K562 (cell line): ENCODE measurements around the gene RNU6-8.

Experiments
- CC2D1A ChIP-seq: fragments of 450-650 bp; IDR thresholded peaks from 2 replicates; pipeline ENCODE4 v1.6.1; 2017; ENCODE audit warnings: mild to moderate bottlenecking
- CTCF ChIP-seq, 3 experiments: IDR thresholded peaks in 2 of 3; conservative IDR thresholded peaks in 1 of 3; 2 replicates each; pipeline ENCODE4 v1.5.1; 2011 to 2012; ENCODE audit warnings: low read length in 3 of 3, mild to moderate bottlenecking in 3 of 3, control low read depth in 2 of 3, improper control_type of control experiment in 1 of 3, inconsistent platforms in 1 of 3, low read depth in 1 of 3, mixed read lengths in 1 of 3, moderate library complexity in 1 of 3; ENCODE audit not compliant: insufficient read depth in 2 of 3
- E2F8 ChIP-seq: fragments of 450-650 bp; IDR thresholded peaks from 2 replicates; pipeline ENCODE4 v1.7.1; 2018; ENCODE audit warnings: mild to moderate bottlenecking, low read depth; ENCODE audit not compliant: partially characterized antibody
- EHMT2 ChIP-seq: fragments of 450-650 bp; IDR thresholded peaks from 2 replicates; pipeline ENCODE4 v1.6.1; 2018; ENCODE audit warnings: antibody characterized with exemption
- ELF1 ChIP-seq: fragments of 200-800 bp; sonication (Bioruptor generic); IDR thresholded peaks from 2 replicates; pipeline ENCODE4 v1.6.1; 2016; ENCODE audit warnings: missing genetic modification characterization, missing compliant biosample characterization
- OTX1 ChIP-seq: fragments of 450-650 bp; formaldehyde crosslinking; IDR thresholded peaks from 2 replicates; pipeline ENCODE4 v1.4.0; 2022; ENCODE audit warnings: mild to moderate bottlenecking
- POLR2A ChIP-seq: fragments of 450-650 bp; conservative IDR thresholded peaks from 2 replicates; pipeline ENCODE4 v1.6.1; 2016
- SP1 ChIP-seq: sonication (generic); formaldehyde crosslinking; IDR thresholded peaks from 2 replicates; pipeline ENCODE4 v1.8.1; 2022; ENCODE audit warnings: mild to moderate bottlenecking, missing genetic modification reagents
- YY1 ChIP-seq, 3 experiments: IDR thresholded peaks; 2 replicates each; pipeline ENCODE4 v1.6.1; 2011; ENCODE audit warnings: low read length in 2 of 3, mild to moderate bottlenecking in 2 of 3, moderate library complexity in 2 of 3, borderline replicate concordance in 1 of 3, control low read depth in 1 of 3, low read depth in 1 of 3; ENCODE audit not compliant: insufficient read depth in 3 of 3, insufficient replicate concordance in 2 of 3, control insufficient read depth in 1 of 3, insufficient read length in 1 of 3; ENCODE audit errors: extremely low read depth in 1 of 3
- ZNF12 ChIP-seq: sonication (generic); formaldehyde crosslinking; IDR thresholded peaks from 2 replicates; pipeline ENCODE4 v1.4.0; 2020; ENCODE audit warnings: mild to moderate bottlenecking, missing genetic modification reagents
- TF ChIP-seq, protein P1 (sequence below), 2 experiments: IDR thresholded peaks; 2 replicates each; pipeline ENCODE4 v1.6.1; 2012; ENCODE audit warnings: improper control_type of control experiment in 2 of 2, low read depth in 2 of 2, low read length in 2 of 2, borderline replicate concordance in 1 of 2
- TF ChIP-seq, protein P2 (sequence below): sonication (generic); formaldehyde crosslinking; IDR thresholded peaks from 2 replicates; pipeline ENCODE4 v1.5.0; 2020; ENCODE audit warnings: missing genetic modification reagents

GRCh38 chr14:32224737-32225377 lies 21.8 kb upstream of the RNU6-8 start:
- TF ChIP-seq YY1 (IDR thresholded peaks at IDR 0.05; ENCODE audit: borderline replicate concordance in 1 of 3, control insufficient read depth in 1 of 3, extremely low read depth in 1 of 3, insufficient read depth in 3 of 3, insufficient read length in 1 of 3, insufficient replicate concordance in 2 of 3, low read depth in 1 of 3, low read length in 2 of 3) = peak in 1 of 3 experiments; percentile 28
- TF ChIP-seq OTX1 = no peak
- no peak for TF ChIP-seq CC2D1A
- peak; percentile 24 to 49 (median 38) for TF ChIP-seq CTCF (IDR thresholded peaks at IDR 0.05 in 2 of 3, conservative IDR thresholded peaks at IDR 0.05 in 1 of 3; ENCODE audit: insufficient read depth in 2 of 3, low read depth in 1 of 3, low read length in 3 of 3)
- no peak for TF ChIP-seq EHMT2
- TF ChIP-seq POLR2A = no peak
- no peak for TF ChIP-seq ELF1
- TF ChIP-seq SP1 (CRISPR knock-in tag) = no peak
- TF ChIP-seq, protein P1, sequence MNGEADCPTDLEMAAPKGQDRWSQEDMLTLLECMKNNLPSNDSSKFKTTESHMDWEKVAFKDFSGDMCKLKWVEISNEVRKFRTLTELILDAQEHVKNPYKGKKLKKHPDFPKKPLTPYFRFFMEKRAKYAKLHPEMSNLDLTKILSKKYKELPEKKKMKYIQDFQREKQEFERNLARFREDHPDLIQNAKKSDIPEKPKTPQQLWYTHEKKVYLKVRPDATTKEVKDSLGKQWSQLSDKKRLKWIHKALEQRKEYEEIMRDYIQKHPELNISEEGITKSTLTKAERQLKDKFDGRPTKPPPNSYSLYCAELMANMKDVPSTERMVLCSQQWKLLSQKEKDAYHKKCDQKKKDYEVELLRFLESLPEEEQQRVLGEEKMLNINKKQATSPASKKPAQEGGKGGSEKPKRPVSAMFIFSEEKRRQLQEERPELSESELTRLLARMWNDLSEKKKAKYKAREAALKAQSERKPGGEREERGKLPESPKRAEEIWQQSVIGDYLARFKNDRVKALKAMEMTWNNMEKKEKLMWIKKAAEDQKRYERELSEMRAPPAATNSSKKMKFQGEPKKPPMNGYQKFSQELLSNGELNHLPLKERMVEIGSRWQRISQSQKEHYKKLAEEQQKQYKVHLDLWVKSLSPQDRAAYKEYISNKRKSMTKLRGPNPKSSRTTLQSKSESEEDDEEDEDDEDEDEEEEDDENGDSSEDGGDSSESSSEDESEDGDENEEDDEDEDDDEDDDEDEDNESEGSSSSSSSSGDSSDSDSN (IDR thresholded peaks at IDR 0.05; ENCODE audit: borderline replicate concordance in 1 of 2, low read depth in 2 of 2, low read length in 2 of 2) = no peak
- TF ChIP-seq E2F8 = no peak
- TF ChIP-seq, protein P2, sequence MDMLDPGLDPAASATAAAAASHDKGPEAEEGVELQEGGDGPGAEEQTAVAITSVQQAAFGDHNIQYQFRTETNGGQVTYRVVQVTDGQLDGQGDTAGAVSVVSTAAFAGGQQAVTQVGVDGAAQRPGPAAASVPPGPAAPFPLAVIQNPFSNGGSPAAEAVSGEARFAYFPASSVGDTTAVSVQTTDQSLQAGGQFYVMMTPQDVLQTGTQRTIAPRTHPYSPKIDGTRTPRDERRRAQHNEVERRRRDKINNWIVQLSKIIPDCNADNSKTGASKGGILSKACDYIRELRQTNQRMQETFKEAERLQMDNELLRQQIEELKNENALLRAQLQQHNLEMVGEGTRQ = no peak
- TF ChIP-seq ZNF12 (CRISPR knock-in tag) = no peak
